Adrenal gland (tissue), 12 donors: ENCODE data around the gene C1R. TPM values are rescaled to one million over a fixed set of nuclear protein-coding genes. Genes with fewer than 3 reads are reported as not detected.
A peak's percentile ranks its signal among the peaks of the same experiment; 100 is the strongest.

Experiments
- DNase-seq, 7 donors: peaks; one replicate each; pipeline ENCODE4 v3.0.0-alpha.2; 2019 to 2020
- H3K27ac ChIP-seq, 5 donors: fragments of 200-600 bp; sonication (generic) in 4 of 5; 1 replicate in 3 of 5; 2 replicates in 2 of 5; pipeline versions ENCODE4 v1.5.1 to v1.8.0; 2016 to 2020; ENCODE audit warnings: mild to moderate bottlenecking in 1 of 5
- H3K27me3 ChIP-seq: fragments of 200-600 bp; 2 replicates; pipeline ENCODE4 v1.8.0; 2021
- H3K36me3 ChIP-seq, 2 donors: fragments of 200-600 bp; replicated peaks in 1 of 2; 1 replicate in 1 of 2; 2 replicates in 1 of 2; pipeline versions ENCODE4 v1.5.1 to v1.8.0; 2018 to 2022
- H3K4me1 ChIP-seq, 2 donors: fragments of 200-600 bp; replicated peaks in 1 of 2; 1 replicate in 1 of 2; 2 replicates in 1 of 2; pipeline versions ENCODE4 v1.5.1 to v1.8.0; 2018 to 2021
- H3K4me3 ChIP-seq, 4 donors: fragments of 200-600 bp; sonication (generic) in 3 of 4; one replicate each; pipeline ENCODE4 v1.5.1; 2016 to 2018
- H3K9me3 ChIP-seq, 3 donors: fragments of 200-600 bp; sonication (generic) in 1 of 3; replicated peaks in 1 of 3; 1 replicate in 2 of 3; 2 replicates in 1 of 3; pipeline versions ENCODE4 v1.5.1 to v1.8.0; 2016 to 2021
- POLR2A ChIP-seq, 2 donors: fragments of 450-650 bp; IDR thresholded peaks; one replicate each; pipeline ENCODE4 v1.6.1; 2017; ENCODE audit warnings: antibody characterized with exemption in 2 of 2, mild to moderate bottlenecking in 2 of 2, moderate library complexity in 1 of 2
- WGBS, 4 donors: extraction: QIAGEN DNeasy Blood & Tissue Kit in 2 of 4; methylation state at CpG; one replicate each; pipeline versions ENCODE4 v1.1.5 to v1.1.7; 2013 to 2017; 5-methylcytosine and 5-hydroxymethylcytosine counted together
- intact Hi-C, 2 donors: fragments of 100-400 bp; cut with DNase I; formaldehyde crosslinking; loops; one replicate each; pipeline versions ENCODE4 v1.14.1 to v1.15.0; 2022 to 2023
- polyA plus RNA-seq, 3 donors: library from polyadenylated mRNA; stranded (reverse); fragments of 200-250 nt in 2 of 3; fragments of 350-450 nt in 1 of 3; fragmentation: Illumina TruSeq in 1 of 3; extraction: RNeasy Lipid Tissue Mini Kit (QIAGEN cat#74804) in 1 of 3; gene quantifications; one replicate each; pipeline ENCODE4 v1.2.3, GENCODE V29; 2013 to 2014
- total RNA-seq, 9 donors: library from RNA; depleted of rRNA in 4 of 9; stranded (reverse); fragments of >200 nt in 4 of 9; fragments of 120-200 nt in 1 of 9; fragmentation: NEBNext Ultra II Directional in 1 of 9; extraction: Animal tissue kit (Norgen Biotek cat#: 25700) in 1 of 9; gene quantifications; one replicate each; pipeline versions ENCODE4 v1.1.0 to v1.2.4, GENCODE V29; 2013 to 2023
- TF ChIP-seq, protein P1 (sequence below), 6 experiments: fragments of 450-650 bp in 4 of 6; fragments of 200-600 bp in 2 of 6; sonication (generic) in 1 of 6; IDR thresholded peaks; 1 replicate in 5 of 6; 2 replicates in 1 of 6; pipeline versions ENCODE4 v1.5.1 to v1.8.0; 2016 to 2021; ENCODE audit warnings: antibody characterized with exemption in 6 of 6, mild to moderate bottlenecking in 2 of 6, moderate library complexity in 1 of 6
- donor health status: healthy with polysubstance abuse.
- donor health status: Bipolar disorder and iron deficiency.
- donor health status: DM: yes; HTN: yes; CAD: no.
- donor health status: DM: no; HTN: no; CAD: no.
- donor health status: DM: no; HTN: no; CAD: no.
- donor health status: DM: yes; HTN: yes; CAD: no.

Gene C1R
- total and polyA plus RNA-seq, 12 donors = 10.3 to 1,160 (median 366) TPM

DNA sequence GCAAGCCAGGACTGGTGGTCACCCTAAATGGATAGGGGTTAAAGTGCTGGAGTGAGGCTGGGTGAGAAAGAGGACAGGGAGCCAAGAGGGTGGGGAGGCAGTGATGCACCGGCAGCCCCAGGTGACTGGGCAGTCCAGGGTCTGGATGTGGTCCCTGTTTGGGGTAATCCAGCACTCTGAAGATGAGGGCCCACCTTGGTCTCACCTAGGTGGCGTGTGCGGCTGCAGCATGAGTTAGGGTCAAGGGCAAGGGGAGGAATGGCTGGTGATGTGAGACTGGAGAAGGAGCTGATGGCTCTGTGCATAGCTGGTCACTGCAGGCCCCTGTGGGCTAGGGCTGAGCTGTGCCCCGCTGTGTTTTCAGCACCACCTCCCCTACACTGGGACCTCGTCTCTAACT lies 18.4 kb upstream of the C1R start:
- no peaks in the 10 kb centered on the region for H3K27me3 ChIP-seq
- TF ChIP-seq, protein P1, sequence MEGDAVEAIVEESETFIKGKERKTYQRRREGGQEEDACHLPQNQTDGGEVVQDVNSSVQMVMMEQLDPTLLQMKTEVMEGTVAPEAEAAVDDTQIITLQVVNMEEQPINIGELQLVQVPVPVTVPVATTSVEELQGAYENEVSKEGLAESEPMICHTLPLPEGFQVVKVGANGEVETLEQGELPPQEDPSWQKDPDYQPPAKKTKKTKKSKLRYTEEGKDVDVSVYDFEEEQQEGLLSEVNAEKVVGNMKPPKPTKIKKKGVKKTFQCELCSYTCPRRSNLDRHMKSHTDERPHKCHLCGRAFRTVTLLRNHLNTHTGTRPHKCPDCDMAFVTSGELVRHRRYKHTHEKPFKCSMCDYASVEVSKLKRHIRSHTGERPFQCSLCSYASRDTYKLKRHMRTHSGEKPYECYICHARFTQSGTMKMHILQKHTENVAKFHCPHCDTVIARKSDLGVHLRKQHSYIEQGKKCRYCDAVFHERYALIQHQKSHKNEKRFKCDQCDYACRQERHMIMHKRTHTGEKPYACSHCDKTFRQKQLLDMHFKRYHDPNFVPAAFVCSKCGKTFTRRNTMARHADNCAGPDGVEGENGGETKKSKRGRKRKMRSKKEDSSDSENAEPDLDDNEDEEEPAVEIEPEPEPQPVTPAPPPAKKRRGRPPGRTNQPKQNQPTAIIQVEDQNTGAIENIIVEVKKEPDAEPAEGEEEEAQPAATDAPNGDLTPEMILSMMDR (IDR thresholded peaks at IDR 0.05) = no peak
- no peak for TF ChIP-seq POLR2A (IDR thresholded peaks at IDR 0.05)
- 79 to 91% (median 88%) methylated on average over 5 of the region's 5 CpGs for WGBS, 4 donors
- H3K4me3 ChIP-seq = no peak overlapping the region
- intact Hi-C loops = loop anchor here (10.0 kb wide), 2 partner anchors 146 to 156 kb away; partner anchors contain the start of gene PTPN6 (in 1 of the 2)
- no peaks in the 10 kb centered on the region for H3K36me3 ChIP-seq
- H3K4me1 ChIP-seq = peaks cover 0 to 38% of the 10 kb centered on the region in 2 donors
- no peak overlapping the region for H3K27ac ChIP-seq
- H3K9me3 ChIP-seq = no peaks in the 10 kb centered on the region
- no peak for DNase-seq

DNA sequence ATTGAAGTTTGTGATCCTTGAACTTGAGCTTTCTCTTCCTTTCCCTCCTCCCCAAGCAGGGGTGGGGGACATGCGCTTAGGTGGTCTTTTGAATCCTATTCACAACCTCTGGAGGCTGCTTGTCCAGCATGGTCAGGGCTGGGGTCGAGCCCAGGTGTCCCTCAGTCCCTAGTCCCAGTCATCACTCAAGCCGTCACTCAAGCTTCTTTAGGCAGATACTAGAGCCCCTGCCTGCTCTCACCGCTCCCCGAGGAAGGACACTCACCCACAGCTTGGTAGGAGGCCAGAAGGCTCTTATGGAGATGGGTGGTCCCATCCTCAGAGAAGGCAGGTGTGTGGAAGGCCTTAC lies 17.3 kb upstream of the C1R start:
- peaks cover 0 to 42% of the 10 kb centered on the region in 2 donors for H3K4me1 ChIP-seq
- no peak for DNase-seq
- 59 to 61% (median 60%) methylated on average over 5 of the region's 5 CpGs for WGBS, 4 donors
- no peak for TF ChIP-seq POLR2A (IDR thresholded peaks at IDR 0.05)
- TF ChIP-seq, protein P1 (IDR thresholded peaks at IDR 0.05) = no peak
- no peaks in the 10 kb centered on the region for H3K9me3 ChIP-seq
- H3K27me3 ChIP-seq = no peaks in the 10 kb centered on the region
- peak overlapping the region in 1 of 4 donors; percentile 74 for H3K4me3 ChIP-seq
- peak overlapping the region in 4 of 5 donors; percentile 1 to 98 (median 92) for H3K27ac ChIP-seq
- intact Hi-C loops = no loop called here
- H3K36me3 ChIP-seq = peaks cover 0 to 3% of the 10 kb centered on the region in 2 donors

DNA sequence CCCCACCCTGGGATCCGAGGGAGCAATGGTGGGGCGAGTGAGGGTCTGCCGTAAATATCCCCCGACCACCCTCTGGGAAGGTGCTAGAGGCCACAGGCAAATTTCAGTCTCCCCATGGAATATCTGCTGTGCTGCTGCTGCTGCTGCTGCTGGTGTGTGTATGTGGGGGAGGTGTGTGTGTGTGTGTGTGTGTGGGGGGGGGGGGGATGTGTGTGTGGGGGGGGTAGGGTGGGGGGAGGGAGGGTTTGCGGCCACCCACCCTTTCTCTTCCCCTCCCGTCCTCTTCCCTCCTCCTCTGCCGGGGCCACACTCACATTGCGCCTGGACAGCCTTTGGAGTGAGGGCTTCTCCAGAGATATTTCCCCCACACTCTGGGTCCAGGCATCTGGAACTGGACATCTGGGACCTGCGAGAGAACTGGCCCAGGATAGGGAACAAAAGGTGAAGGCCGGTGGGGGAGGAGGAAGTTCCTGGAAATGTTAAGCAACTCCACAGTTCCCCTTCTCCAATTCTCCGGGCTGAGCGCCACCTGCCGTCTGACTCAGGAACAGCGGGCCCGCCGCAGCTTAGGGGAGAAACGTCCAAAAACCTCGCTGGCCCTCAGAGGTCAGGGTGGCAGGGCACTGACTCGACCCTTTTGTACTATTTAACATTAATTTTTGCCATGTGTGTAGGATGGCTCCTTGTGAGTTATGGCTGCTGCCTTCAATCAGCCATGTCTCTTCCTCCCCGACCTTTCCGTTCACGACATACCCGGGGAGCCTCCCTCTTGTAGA lies 16.7 kb upstream of the C1R start, which contains the start of gene C1RL:
C1RL (minus strand) TSS at position 419 of the 776 bp plus-strand sequence; CDS start at position 385, 34 bp downstream.
- 12 to 16% (median 14%) methylated on average over 16 to 23 of the region's 23 CpGs for WGBS, 4 donors
- peaks cover 0 to 42% of the 10 kb centered on the region in 2 donors for H3K4me1 ChIP-seq
- H3K9me3 ChIP-seq = no peaks in the 10 kb centered on the region
- H3K27ac ChIP-seq = peak within 1 kb of the TSS; percentile 84 to 98 (median 98)
- H3K4me3 ChIP-seq = peak within 1 kb of the TSS in 3 of 4 donors; percentile 35 to 92 (median 74)
- intact Hi-C loops = no loop called here
- peaks cover 0 to 8% of the 10 kb centered on the region in 2 donors for H3K36me3 ChIP-seq
- DNase-seq = peak; percentile 93 to 97 (median 96)
- TF ChIP-seq, protein P1 (IDR thresholded peaks at IDR 0.05) = peak; percentile 96 to 98 (median 98)
- peak in 1 of 2 donors; percentile 62 for TF ChIP-seq POLR2A (IDR thresholded peaks at IDR 0.05)
- H3K27me3 ChIP-seq = no peaks in the 10 kb centered on the region

DNA sequence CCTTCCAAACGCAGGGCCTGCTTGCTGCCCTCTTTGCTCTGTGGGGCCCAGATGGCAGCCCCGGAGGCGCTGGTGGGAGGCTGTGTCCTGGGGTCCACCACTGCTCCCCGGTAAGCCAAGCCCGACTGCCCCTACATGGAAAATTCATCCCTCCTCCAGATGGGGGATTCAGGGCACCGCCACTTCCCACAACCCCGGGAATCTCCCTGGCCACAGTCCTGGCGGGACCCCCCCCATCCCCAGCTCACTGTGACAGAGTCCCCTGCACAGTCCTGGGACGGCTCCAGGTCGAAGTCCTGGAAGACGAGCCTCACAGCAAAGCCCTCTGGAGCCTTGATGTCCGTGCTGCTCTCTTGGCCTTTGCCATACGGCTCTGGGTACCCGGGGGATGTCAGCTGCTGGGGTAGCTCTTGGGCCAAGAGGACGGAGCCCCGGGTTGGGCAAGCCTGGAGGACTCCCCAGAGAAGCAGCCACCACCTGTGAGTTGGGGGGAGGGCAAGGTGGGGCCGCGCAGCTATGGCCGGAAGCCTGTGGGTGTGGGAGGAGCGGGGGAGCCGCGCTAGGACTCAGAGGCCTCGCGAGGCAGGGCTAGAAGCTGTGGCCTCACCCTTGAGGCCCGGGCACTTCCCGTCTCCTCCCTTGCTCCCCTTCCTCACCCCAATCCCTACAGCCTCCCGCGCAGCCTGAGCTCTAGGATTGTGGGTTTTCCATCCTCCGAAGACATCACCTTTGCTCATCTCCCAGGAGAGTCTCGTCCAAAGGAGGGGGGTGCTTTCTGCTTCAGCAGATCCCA lies 16.0 kb upstream of the C1R start:
- TF ChIP-seq, protein P1 (IDR thresholded peaks at IDR 0.05) = no peak
- TF ChIP-seq POLR2A (IDR thresholded peaks at IDR 0.05) = peak; percentile 38 to 50
- Histone ChIP-seq H3K9me3 (no peaks in the 10 kb centered on the region), H3K36me3 (peaks cover 0 to 10% of the 10 kb centered on the region in 2 donors), H3K4me1 (peaks cover 0 to 38% of the 10 kb centered on the region in 2 donors), H3K27ac (peak overlapping the region; percentile 84 to 98 (median 98)), H3K4me3 (peak overlapping the region in 3 of 4 donors; percentile 35 to 92 (median 74)), H3K27me3 (no peaks in the 10 kb centered on the region)
- peak; percentile 54 to 81 (median 76) for DNase-seq
- intact Hi-C loops = no loop called here
- WGBS, 4 donors = 11 to 22% (median 18%) methylated on average over 18 to 30 of the region's 30 CpGs
